GM21526 (cell line): ENCODE measurements around the gene PCDHGB7.
"Not testable (repeated sequence)": the region's sequence is repeated elsewhere in the genome, so short reads cannot be mapped to it uniquely, and the experiment has no call there.

Experiments
- ATAC-seq: cut with Tn5 transposase; IDR thresholded peaks from one replicate; pipeline ENCODE4 v1.9.1; 2021; ENCODE audit warnings: moderate library complexity; ENCODE audit not compliant: unreplicated experiment, low FRiP score

PCDHGB7 gene

DNA sequence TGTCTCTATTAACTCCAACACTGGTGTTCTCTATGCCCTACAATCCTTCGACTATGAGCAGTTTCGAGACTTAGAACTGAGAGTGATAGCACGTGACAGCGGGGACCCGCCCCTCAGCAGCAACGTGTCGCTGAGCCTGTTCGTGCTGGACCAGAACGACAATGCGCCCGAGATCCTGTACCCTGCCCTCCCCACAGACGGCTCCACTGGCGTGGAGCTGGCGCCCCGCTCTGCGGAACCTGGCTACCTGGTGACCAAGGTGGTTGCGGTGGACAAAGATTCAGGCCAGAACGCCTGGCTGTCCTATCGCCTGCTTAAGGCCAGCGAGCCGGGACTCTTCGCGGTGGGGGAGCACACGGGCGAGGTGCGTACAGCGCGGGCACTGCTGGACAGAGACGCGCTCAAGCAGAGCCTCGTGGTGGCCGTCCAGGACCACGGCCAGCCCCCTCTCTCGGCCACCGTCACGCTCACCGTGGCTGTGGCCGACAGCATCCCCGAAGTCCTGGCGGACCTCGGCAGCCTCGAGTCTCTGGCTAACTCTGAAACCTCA, 5.3 kb downstream of the PCDHGB7 start:
- no peak for ATAC-seq

GRCh38 chr5:141427783-141428426, 10.4 kb downstream of the PCDHGB7 start:
- no peak for ATAC-seq

DNA sequence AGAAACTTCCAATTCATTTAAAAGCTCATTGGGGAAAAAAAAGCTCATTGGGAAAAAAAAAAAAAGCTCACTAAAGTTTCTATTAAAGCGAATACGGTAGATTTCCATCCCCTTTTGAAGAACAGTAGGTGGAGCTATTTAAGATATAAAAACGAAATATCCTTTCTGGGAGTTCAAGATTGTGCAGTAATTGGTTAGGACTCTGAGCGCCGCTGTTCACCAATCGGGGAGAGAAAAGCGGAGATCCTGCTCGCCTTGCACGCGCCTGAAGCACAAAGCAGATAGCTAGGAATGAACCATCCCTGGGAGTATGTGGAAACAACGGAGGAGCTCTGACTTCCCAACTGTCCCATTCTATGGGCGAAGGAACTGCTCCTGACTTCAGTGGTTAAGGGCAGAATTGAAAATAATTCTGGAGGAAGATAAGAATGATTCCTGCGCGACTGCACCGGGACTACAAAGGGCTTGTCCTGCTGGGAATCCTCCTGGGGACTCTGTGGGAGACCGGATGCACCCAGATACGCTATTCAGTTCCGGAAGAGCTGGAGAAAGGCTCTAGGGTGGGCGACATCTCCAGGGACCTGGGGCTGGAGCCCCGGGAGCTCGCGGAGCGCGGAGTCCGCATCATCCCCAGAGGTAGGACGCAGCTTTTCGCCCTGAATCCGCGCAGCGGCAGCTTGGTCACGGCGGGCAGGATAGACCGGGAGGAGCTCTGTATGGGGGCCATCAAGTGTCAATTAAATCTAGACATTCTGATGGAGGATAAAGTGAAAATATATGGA, 13.0 kb downstream of the PCDHGB7 start, which contains the start of gene PCDHGA12:
Gene PCDHGA12 (plus strand): TSS at position 176 of the 782 bp plus-strand sequence. CDS start 253 bp downstream, at position 429.
- peak; percentile 90 for ATAC-seq

DNA sequence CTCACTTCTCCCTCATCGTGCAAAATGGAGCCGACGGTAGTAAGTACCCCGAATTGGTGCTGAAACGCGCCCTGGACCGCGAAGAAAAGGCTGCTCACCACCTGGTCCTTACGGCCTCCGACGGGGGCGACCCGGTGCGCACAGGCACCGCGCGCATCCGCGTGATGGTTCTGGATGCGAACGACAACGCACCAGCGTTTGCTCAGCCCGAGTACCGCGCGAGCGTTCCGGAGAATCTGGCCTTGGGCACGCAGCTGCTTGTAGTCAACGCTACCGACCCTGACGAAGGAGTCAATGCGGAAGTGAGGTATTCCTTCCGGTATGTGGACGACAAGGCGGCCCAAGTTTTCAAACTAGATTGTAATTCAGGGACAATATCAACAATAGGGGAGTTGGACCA, 13.8 kb downstream of the PCDHGB7 start:
- ATAC-seq, result no peak

DNA sequence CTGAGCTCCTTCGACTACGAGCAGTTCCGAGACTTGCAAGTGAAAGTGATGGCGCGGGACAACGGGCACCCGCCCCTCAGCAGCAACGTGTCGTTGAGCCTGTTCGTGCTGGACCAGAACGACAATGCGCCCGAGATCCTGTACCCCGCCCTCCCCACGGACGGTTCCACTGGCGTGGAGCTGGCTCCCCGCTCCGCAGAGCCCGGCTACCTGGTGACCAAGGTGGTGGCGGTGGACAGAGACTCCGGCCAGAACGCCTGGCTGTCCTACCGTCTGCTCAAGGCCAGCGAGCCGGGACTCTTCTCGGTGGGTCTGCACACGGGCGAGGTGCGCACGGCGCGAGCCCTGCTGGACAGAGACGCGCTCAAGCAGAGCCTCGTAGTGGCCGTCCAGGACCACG, 14.8 kb downstream of the PCDHGB7 start:
- ATAC-seq, result not testable (repeated sequence)

GRCh38 chr5:141432726-141433125, 15.2 kb downstream of the PCDHGB7 start:
- ATAC-seq, result not testable (repeated sequence)

DNA sequence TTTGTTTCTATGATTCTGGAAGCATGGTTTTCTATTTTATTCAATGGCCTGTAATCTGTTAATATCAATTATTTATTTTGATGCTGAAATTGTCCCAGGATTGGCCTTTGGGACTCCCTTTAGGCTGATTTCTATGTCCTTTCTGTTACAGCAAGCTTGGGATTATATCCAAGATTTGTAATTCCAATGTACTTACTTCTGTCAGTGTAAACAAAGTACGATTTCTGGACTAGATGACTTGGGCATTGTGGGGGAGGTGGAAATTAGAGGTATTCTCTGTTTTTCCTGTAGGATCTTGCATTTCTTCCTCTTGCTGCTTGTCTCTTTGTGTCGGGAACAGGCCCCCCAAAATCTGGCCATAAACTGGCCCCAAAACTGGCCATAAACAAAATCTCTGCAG, 16.5 kb downstream of the PCDHGB7 start:
- no peak for ATAC-seq

- ATAC-seq, result no peak
Observed at GRCh38 chr5:141437221-141437620, 19.7 kb downstream of the PCDHGB7 start.

DNA sequence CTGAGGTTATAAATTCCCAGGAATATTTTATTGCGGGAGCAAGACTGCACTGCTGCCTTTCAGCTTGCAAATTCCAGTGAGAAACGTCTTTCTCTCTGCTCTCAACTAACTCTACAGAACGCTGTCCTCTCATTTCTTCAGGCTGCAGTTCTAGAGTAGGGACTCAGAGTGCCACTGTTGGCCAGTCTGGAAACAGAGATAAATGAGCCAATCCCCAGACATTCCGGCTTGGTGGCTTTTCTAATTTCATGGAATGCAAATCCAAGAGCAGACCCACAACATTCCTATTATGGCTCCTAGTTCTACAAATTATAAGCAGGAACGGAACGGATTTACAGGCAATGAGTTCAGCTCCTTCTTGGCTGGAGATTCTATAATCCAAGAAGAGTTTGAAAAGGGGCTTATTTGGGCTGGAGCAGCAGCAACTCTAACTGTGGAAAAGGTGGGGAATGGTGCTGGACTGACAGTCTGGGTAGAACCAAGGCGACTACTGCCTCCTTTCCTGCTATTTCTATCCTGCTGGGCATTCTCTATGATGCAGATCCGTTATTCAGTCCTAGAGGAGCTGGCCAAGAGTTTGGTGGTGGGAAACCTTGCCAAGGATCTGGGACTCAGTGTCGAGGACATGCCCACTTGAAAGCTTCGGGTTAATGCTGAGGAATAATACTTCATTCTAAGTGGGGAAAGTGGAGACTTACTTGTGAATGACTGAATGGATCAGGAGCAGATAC, 22.1 kb downstream of the PCDHGB7 start:
- no peak for ATAC-seq

- ATAC-seq, result no peak
Observed at GRCh38 chr5:141440341-141440740, 22.9 kb downstream of the PCDHGB7 start.

- no peak for ATAC-seq
Observed at GRCh38 chr5:141441571-141442170, 24.2 kb downstream of the PCDHGB7 start.

GRCh38 chr5:141465351-141465750, 47.9 kb downstream of the PCDHGB7 start:
- no peak for ATAC-seq
